IPS-18c (cell line): ENCODE data around the gene MAP3K20.
"Not testable (repeated sequence)": the region's sequence is repeated elsewhere in the genome, so short reads cannot be mapped to it uniquely, and the experiment has no call there.

Experiments used
- H3K4me3 ChIP-seq: 2 replicates; pipeline ENCODE4 v1.7.0; 2013; ENCODE audit warnings: low read depth, mild to moderate bottlenecking, low read length, moderate library complexity; ENCODE audit not compliant: insufficient read depth
- H3K9me3 ChIP-seq: one replicate; pipeline ENCODE4 v1.6.1; 2013; ENCODE audit warnings: mild to moderate bottlenecking, low read length, moderate library complexity; ENCODE audit not compliant: control insufficient read depth, insufficient read depth

Gene MAP3K20

GRCh38 chr2:173198327-173198726 is 122.7 kb downstream of the MAP3K20 start:
- no peak overlapping the region for H3K4me3 ChIP-seq

GRCh38 chr2:173199294-173199693 is 123.6 kb downstream of the MAP3K20 start:
- no peaks in the 10 kb centered on the region for H3K9me3 ChIP-seq
- no peak overlapping the region for H3K4me3 ChIP-seq

More at GRCh38 chr2:173198327-173198726, 122.7 kb downstream of the MAP3K20 start:
- no peaks in the 10 kb centered on the region for H3K9me3 ChIP-seq

GRCh38 chr2:173202570-173202969 is 126.9 kb downstream of the MAP3K20 start:
- no peaks in the 10 kb centered on the region for H3K9me3 ChIP-seq

GRCh38 chr2:173204316-173204715 is 128.7 kb downstream of the MAP3K20 start:
- Histone ChIP-seq H3K9me3 (no peaks in the 10 kb centered on the region), H3K4me3 (no peak overlapping the region)

More at GRCh38 chr2:173202570-173202969, 126.9 kb downstream of the MAP3K20 start:
- H3K4me3 ChIP-seq, result no peak overlapping the region

- Histone ChIP-seq H3K4me3 (no peak overlapping the region), H3K9me3 (no peaks in the 10 kb centered on the region)
Observed at GRCh38 chr2:173205375-173205774, 129.7 kb downstream of the MAP3K20 start.

- not testable (repeated sequence) for H3K9me3 ChIP-seq, H3K4me3 ChIP-seq
Observed at GRCh38 chr2:173207124-173207523, 131.5 kb downstream of the MAP3K20 start.

GRCh38 chr2:173210270-173211196 is 134.9 kb downstream of the MAP3K20 start:
- no peak overlapping the region for H3K4me3 ChIP-seq
- no peaks in the 10 kb centered on the region for H3K9me3 ChIP-seq

GRCh38 chr2:173213181-173213580 is 137.5 kb downstream of the MAP3K20 start:
- Histone ChIP-seq H3K9me3 (no peaks in the 10 kb centered on the region), H3K4me3 (no peak overlapping the region)

- H3K9me3 ChIP-seq, result no peaks in the 10 kb centered on the region
- no peak overlapping the region for H3K4me3 ChIP-seq
Observed at GRCh38 chr2:173214213-173214612, 138.6 kb downstream of the MAP3K20 start.

GRCh38 chr2:173215316-173215715 is 139.7 kb downstream of the MAP3K20 start:
- Histone ChIP-seq H3K4me3 (no peak overlapping the region), H3K9me3 (no peaks in the 10 kb centered on the region)

- no peak overlapping the region for H3K4me3 ChIP-seq
Observed at GRCh38 chr2:173216051-173216450, 140.4 kb downstream of the MAP3K20 start.

GRCh38 chr2:173216668-173217067 is 141.0 kb downstream of the MAP3K20 start:
- Histone ChIP-seq H3K4me3 (no peak overlapping the region), H3K9me3 (no peaks in the 10 kb centered on the region)

More at GRCh38 chr2:173216051-173216450, 140.4 kb downstream of the MAP3K20 start:
- H3K9me3 ChIP-seq, result no peaks in the 10 kb centered on the region

GRCh38 chr2:173217116-173217840 is 141.6 kb downstream of the MAP3K20 start:
- H3K9me3 ChIP-seq, result no peaks in the 10 kb centered on the region
- H3K4me3 ChIP-seq, result no peak overlapping the region

- H3K4me3 ChIP-seq, result no peak overlapping the region
- no peaks in the 10 kb centered on the region for H3K9me3 ChIP-seq
Observed at GRCh38 chr2:173218326-173219056, 142.8 kb downstream of the MAP3K20 start.

GRCh38 chr2:173221132-173221695 is 145.6 kb downstream of the MAP3K20 start:
- no peak overlapping the region for H3K4me3 ChIP-seq
- H3K9me3 ChIP-seq, result no peaks in the 10 kb centered on the region

GRCh38 chr2:173221937-173222594 is 146.4 kb downstream of the MAP3K20 start:
- Histone ChIP-seq H3K9me3 (no peaks in the 10 kb centered on the region), H3K4me3 (no peak overlapping the region)

- Histone ChIP-seq H3K9me3 (no peaks in the 10 kb centered on the region), H3K4me3 (no peak overlapping the region)
Observed at GRCh38 chr2:173223871-173224270, 148.2 kb downstream of the MAP3K20 start.
